Endothelial cell of umbilical vein (primary cell): ENCODE data around the gene UBTD2. TPM values are rescaled to one million over a fixed set of nuclear protein-coding genes. Genes with fewer than 3 reads are reported as not detected.

ENCODE experiments used
- BruUV-seq: library from RNA; stranded (reverse); fragments of 400-500 nt; replicated peaks from 2 replicates; lab custom pipeline; 2021; lab: Mats Ljungman, UMichigan
- CTCF ChIA-PET: fragments of 300-600, 350-600 bp; sonication (Branson Sonifier 250); formaldehyde crosslinking; loops from one replicate; lab custom pipeline; 2021; ENCODE audit warnings: antibody characterized with exemption, inconsistent platforms; lab: Charles Lee
- POLR2A ChIA-PET: fragments of 300-600, 350-600 bp; sonication (Branson Sonifier 250); formaldehyde crosslinking; loops from one replicate; lab custom pipeline; 2021; ENCODE audit warnings: antibody characterized with exemption, inconsistent platforms; lab: Charles Lee
- DNase-seq: peaks from one replicate; pipeline ENCODE4 v3.0.0-alpha.2; 2011; ENCODE audit warnings: low read depth, low spot score
- FAIRE-seq: peaks from 2 replicates; lab custom pipeline; 2011; peaks lifted over from hg19 to GRCh38; lab: Jason Lieb, UNC
- H2AFZ ChIP-seq: 2 replicates; pipeline ENCODE4 v1.6.0; 2012; ENCODE audit warnings: low read depth, low read length, control low read depth, inconsistent platforms
- H3K27ac ChIP-seq: 2 replicates; pipeline ENCODE4 v1.5.1; 2011; ENCODE audit warnings: low read depth, mild to moderate bottlenecking, control low read depth, low read length, moderate library complexity; ENCODE audit not compliant: insufficient read depth
- H3K27me3 ChIP-seq, 2 experiments: 2 replicates each; pipeline versions ENCODE4 v1.6.0 to v1.6.1; 2011; ENCODE audit warnings: low read length in 2 of 2, mixed read lengths in 1 of 2; ENCODE audit not compliant: control insufficient read depth in 2 of 2, insufficient read depth in 2 of 2
- H3K36me3 ChIP-seq, 2 experiments: 2 replicates in 1 of 2; 3 replicates in 1 of 2; pipeline ENCODE4 v1.5.1; 2011; ENCODE audit warnings: low read length in 2 of 2, mild to moderate bottlenecking in 1 of 2, moderate library complexity in 1 of 2; ENCODE audit not compliant: control insufficient read depth in 2 of 2, insufficient read depth in 2 of 2; ENCODE audit errors: extremely low read depth in 1 of 2
- H3K4me1 ChIP-seq: 3 replicates; pipeline ENCODE4 v1.5.1; 2011; ENCODE audit warnings: mild to moderate bottlenecking, low read length; ENCODE audit not compliant: control insufficient read depth, insufficient read depth; ENCODE audit errors: extremely low read depth
- H3K4me2 ChIP-seq: 2 replicates; pipeline ENCODE4 v1.6.1; 2011; ENCODE audit warnings: low read length, control low read depth, mixed read lengths; ENCODE audit not compliant: insufficient read depth
- H3K4me3 ChIP-seq, 3 experiments: fragments of 200-600 bp in 1 of 3; sonication (generic), shearing (Covaris generic) in 1 of 3; replicated peaks in 1 of 3; 2 replicates each; pipeline ENCODE4 v1.5.1; 2011 to 2016; ENCODE audit warnings: control low read depth in 3 of 3, low read length in 3 of 3, mild to moderate bottlenecking in 2 of 3, inconsistent platforms in 1 of 3, low read depth in 1 of 3, moderate library complexity in 1 of 3; ENCODE audit not compliant: insufficient read depth in 1 of 3
- H3K79me2 ChIP-seq: 2 replicates; pipeline ENCODE4 v1.6.0; 2012; ENCODE audit warnings: low read length, inconsistent platforms; ENCODE audit not compliant: control insufficient read depth, insufficient read depth
- H3K9ac ChIP-seq: replicated peaks from 2 replicates; pipeline ENCODE3; 2011; ENCODE audit warnings: low read length, control low read depth; ENCODE audit not compliant: insufficient read depth; ENCODE audit errors: extremely low read depth
- H3K9me1 ChIP-seq: replicated peaks from 3 replicates; pipeline ENCODE4 v1.6.0; 2011; ENCODE audit warnings: mild to moderate bottlenecking, low read length; ENCODE audit not compliant: control insufficient read depth, insufficient read depth; ENCODE audit errors: extremely low read depth
- H3K9me3 ChIP-seq: replicated peaks from 2 replicates; pipeline ENCODE4 v1.5.1; 2012; ENCODE audit warnings: low read length, inconsistent platforms; ENCODE audit not compliant: control insufficient read depth, insufficient read depth
- H4K20me1 ChIP-seq: replicated peaks from 2 replicates; pipeline ENCODE3; 2011; ENCODE audit warnings: mild to moderate bottlenecking, low read length; ENCODE audit not compliant: control insufficient read depth, insufficient read depth; ENCODE audit errors: extremely low read depth
- CTCF ChIP-seq, 2 donors: IDR thresholded peaks; 1 replicate in 1 of 2; 2 replicates in 1 of 2; pipeline ENCODE4 v1.5.1; 2011; ENCODE audit warnings: low read length in 2 of 2, mild to moderate bottlenecking in 2 of 2, moderate library complexity in 2 of 2, control low read depth in 1 of 2, inconsistent platforms in 1 of 2, low read depth in 1 of 2; ENCODE audit not compliant: insufficient read depth in 1 of 2; ENCODE audit errors: extremely low read depth in 1 of 2
- EZH2 ChIP-seq: IDR thresholded peaks from 2 replicates; pipeline ENCODE4 v1.6.1; 2012; ENCODE audit warnings: borderline replicate concordance, low read depth, mild to moderate bottlenecking, moderate library complexity, low read length, inconsistent platforms; ENCODE audit not compliant: severe bottlenecking
- FOS ChIP-seq: IDR thresholded peaks from 2 replicates; pipeline ENCODE4 v1.6.1; 2011; ENCODE audit warnings: mild to moderate bottlenecking, low read length, moderate library complexity, borderline replicate concordance; ENCODE audit not compliant: insufficient read depth
- GATA2 ChIP-seq: IDR thresholded peaks from 2 replicates; pipeline ENCODE4 v1.7.0; 2011; ENCODE audit warnings: low read depth, mild to moderate bottlenecking, moderate library complexity, mixed read lengths, low read length; ENCODE audit not compliant: insufficient read length, insufficient read depth
- JUN ChIP-seq: IDR thresholded peaks from 2 replicates; pipeline ENCODE4 v1.6.1; 2011; ENCODE audit warnings: borderline replicate concordance, low read depth; ENCODE audit not compliant: insufficient read length, insufficient read depth
- MAX ChIP-seq: IDR thresholded peaks from 2 replicates; pipeline ENCODE4 v1.6.1; 2011; ENCODE audit not compliant: insufficient read depth, insufficient read length
- MYC ChIP-seq: IDR thresholded peaks from one replicate; pipeline ENCODE4 v1.6.1; 2011; ENCODE audit warnings: mild to moderate bottlenecking, low read depth, low read length
- POLR2AphosphoS5 ChIP-seq: IDR thresholded peaks from 2 replicates; pipeline ENCODE4 v1.6.1; 2012; ENCODE audit warnings: low read depth, mild to moderate bottlenecking, control low read depth, low read length, moderate library complexity; ENCODE audit not compliant: insufficient read depth
- dilution Hi-C: fragments of 300-500 bp; cut with MboI; formaldehyde crosslinking; loops from one replicate; pipeline ENCODE4 v1.15.0; 2019; ENCODE audit warnings: low sequenced_read_pairs; ENCODE audit not compliant: extremely low pct_ligation_motif_present
- intact Hi-C: fragments of 100-400 bp; cut with micrococcal nuclease; formaldehyde crosslinking; loops from one replicate; pipeline ENCODE4 v1.10.0; 2022
- polyA plus RNA-seq, 4 experiments: library from polyadenylated mRNA; depleted of rRNA in 3 of 4; stranded (reverse) in 3 of 4; unstranded in 1 of 4; fragments of >200 nt; gene quantifications; 2 replicates each; pipeline versions ENCODE4 v1.2.1 to v1.2.3, GENCODE V29; 2011 to 2012; ENCODE audit warnings: missing spikeins in 1 of 4
- total RNA-seq: library from RNA; stranded (reverse); gene quantifications from 2 replicates; pipeline ENCODE4 v1.2.3, GENCODE V29; 2021

UBTD2 gene
- total and polyA plus RNA-seq, 2 donors (not counting 3 experiments of a cell fraction or from before 2014, with no cell fraction given) = 10.1 to 22.6 TPM

GRCh38 chr5:172219296-172219695, 64.3 kb downstream of the UBTD2 start:
- no peak overlapping the region for H2AFZ ChIP-seq
- DNase-seq (no peak), FAIRE-seq (no peak)
- no peaks in the 10 kb centered on the region for H3K9me1 ChIP-seq
- H3K9me3 ChIP-seq = no peaks in the 10 kb centered on the region
- H3K4me3 ChIP-seq = no peak overlapping the region
- POLR2A ChIA-PET = no interaction called here
- no peak overlapping the region for H3K9ac ChIP-seq
- H3K79me2 ChIP-seq = peaks cover 25% of the 10 kb centered on the region
- dilution Hi-C loops (no loop called here), intact Hi-C loops (no loop called here)
- TF ChIP-seq MYC (no peak), GATA2 (no peak), MAX (no peak), CTCF (IDR thresholded peaks at IDR 0.05; ENCODE audit: extremely low read depth in 1 of 2, insufficient read depth in 1 of 2, low read depth in 1 of 2, low read length in 2 of 2) (no peak), EZH2 (no peak), JUN (no peak), POLR2AphosphoS5 (no peak), FOS (no peak)
- no peak overlapping the region for H3K4me2 ChIP-seq
- no peaks in the 10 kb centered on the region for H3K27me3 ChIP-seq
- CTCF ChIA-PET = no interaction called here
- no peaks in the 10 kb centered on the region for H3K4me1 ChIP-seq
- H3K36me3 ChIP-seq = peaks cover 0 to 4% of the 10 kb centered on the region in 2 experiments
- BruUV-seq = no TSS peak
- no peak overlapping the region for H3K27ac ChIP-seq
- peaks cover 9% of the 10 kb centered on the region for H4K20me1 ChIP-seq
